Posterior vena cava (tissue), 2 donors: ENCODE results near the gene PAK4. TPM values are rescaled to one million over a fixed set of nuclear protein-coding genes. Genes with fewer than 3 reads are reported as not detected.

Source experiments
- DNase-seq: peaks from one replicate; pipeline ENCODE4 v3.0.0-alpha.2; 2020; ENCODE audit warnings: low spot score
- intact Hi-C, 2 donors: fragments of 100-400 bp; cut with DNase I; formaldehyde crosslinking; loops; one replicate each; pipeline versions ENCODE4 v1.14.1 to v1.14.2; 2022 to 2023
- total RNA-seq, 2 donors: library from RNA; stranded (reverse); fragmentation: NEBNext Ultra II Directional; extraction: Animal tissue kit (Norgen Biotek cat#: 25700); gene quantifications; one replicate each; pipeline ENCODE4 v1.2.1, GENCODE V29; 2021
- donor health status: DM: yes; HTN: yes; CAD: no.
- donor health status: DM: yes; HTN: yes; CAD: no.

The PAK4 gene
- total RNA-seq, 2 donors from 2014 or later, result 15.0 to 17.3 TPM

- intact Hi-C loops, result no loop called here
- no peak for DNase-seq
Measured at GRCh38 chr19:39172700-39173501, 47.3 kb downstream of the PAK4 start.

- DNase-seq, result no peak
- intact Hi-C loops, result no loop called here
Measured at GRCh38 chr19:39173502-39173991, 48.0 kb downstream of the PAK4 start.

DNA sequence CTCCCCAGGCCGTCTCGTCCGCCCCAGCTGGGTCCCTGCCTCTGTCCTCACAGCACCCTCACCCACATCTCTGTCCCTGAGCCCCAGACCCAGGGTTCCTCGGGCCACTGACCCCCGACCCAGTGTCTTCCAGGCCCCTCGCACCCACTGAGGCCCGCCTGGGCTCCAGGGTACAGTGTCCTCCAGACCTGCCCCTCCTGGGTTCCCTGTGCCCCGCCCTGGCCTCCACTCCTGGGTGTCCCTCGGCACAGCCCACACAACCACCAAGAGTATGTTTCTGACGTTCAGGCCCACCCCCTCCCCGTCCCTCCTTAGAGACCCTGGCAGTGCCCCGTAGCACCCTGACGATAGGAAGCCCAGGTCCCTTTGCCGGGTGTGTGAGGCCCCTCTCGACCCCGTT is 48.6 kb downstream of the PAK4 start:
- intact Hi-C loops, result no loop called here
- no peak for DNase-seq

GRCh38 chr19:39174558-39175544 is 49.3 kb downstream of the PAK4 start:
- DNase-seq, result no peak
- intact Hi-C loops, result no loop called here

GRCh38 chr19:39175564-39175963 is 50.0 kb downstream of the PAK4 start:
- DNase-seq, result no peak
- intact Hi-C loops, result no loop called here

DNA sequence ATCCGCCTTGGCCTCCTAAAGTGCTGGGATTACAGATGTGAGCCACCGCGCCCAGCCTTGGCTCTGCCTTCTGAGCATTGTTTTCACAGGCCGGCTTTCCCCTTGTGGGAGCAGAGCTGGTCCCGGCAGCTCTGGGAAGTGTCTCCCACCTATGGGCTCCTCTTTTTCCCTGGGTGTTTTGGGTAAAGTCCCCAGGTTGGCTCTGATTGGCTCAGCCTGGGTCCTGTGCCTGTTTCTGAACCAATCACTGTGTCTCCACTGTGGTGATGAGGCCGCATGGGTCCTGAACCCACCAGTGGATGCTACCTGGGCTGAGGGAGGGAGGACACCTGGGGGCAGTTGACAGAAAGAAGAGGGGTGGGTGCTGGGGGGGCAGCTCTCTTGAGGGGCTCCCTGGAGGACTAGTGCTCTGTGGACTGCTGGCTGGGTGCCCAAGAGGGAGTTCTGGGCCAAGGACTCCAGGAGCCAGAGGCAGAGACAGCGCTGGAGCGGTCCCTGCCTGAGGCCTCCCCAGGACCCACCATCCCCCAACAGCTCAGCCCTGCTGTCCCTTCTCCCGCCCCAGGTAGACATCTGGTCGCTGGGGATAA is 51.6 kb downstream of the PAK4 start:
- intact Hi-C loops, result no loop called here
- no peak for DNase-seq

DNA sequence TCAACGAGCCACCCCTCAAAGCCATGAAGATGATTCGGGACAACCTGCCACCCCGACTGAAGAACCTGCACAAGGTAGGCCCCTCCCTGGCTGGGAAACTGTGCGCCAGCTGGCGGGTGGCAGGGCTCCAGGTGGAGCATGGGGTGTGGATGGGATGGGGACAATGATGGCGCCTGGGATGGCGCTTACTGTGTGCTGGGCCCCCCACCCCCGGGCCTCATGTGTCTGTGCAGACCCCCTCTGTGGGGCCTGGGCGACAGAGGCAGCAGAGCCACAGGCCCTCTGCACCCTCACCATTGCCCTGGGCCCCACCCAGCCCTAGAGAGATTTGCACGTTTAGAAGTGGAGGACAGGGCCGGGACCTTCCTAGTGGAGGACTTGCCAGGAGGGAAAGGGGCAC is 52.1 kb downstream of the PAK4 start:
- no peak for DNase-seq
- intact Hi-C loops, result no loop called here

DNA sequence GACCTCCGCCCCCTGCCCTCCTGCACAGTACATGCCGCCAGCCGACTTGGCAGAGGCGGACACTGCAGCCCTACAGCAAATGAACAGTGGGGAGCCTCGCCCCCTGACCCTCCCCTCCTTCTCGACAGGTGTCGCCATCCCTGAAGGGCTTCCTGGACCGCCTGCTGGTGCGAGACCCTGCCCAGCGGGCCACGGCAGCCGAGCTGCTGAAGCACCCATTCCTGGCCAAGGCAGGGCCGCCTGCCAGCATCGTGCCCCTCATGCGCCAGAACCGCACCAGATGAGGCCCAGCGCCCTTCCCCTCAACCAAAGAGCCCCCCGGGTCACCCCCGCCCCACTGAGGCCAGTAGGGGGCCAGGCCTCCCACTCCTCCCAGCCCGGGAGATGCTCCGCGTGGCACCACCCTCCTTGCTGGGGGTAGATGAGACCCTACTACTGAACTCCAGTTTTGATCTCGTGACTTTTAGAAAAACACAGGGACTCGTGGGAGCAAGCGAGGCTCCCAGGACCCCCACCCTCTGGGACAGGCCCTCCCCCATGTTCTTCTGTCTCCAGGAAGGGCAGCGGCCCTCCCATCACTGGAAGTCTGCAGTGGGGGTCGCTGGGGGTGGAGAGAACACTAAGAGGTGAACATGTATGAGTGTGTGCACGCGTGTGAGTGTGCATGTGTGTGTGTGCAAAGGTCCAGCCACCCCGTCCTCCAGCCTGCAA is 52.9 kb downstream of the PAK4 start:
- DNase-seq, result no peak
- intact Hi-C loops, result no loop called here

DNA sequence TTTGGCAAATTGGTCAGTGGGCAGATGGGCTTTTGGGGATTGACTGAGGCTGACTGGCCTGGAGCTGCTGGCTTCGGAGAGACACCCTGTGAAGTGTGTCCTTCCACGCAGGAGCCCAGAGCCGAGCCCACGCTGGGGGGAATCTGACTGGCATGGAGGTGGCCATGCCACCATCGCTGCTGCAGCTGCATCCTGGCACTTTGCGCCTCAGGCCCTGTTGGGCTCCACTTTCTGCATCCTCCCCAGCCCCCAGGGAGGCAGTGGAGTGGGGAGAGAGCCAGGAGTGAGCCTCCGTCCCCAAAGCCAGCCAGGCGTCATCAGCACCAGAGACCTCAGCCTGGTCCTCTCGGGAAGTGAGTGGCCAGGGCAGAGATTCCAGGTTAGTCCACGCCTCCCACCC is 54.2 kb downstream of the PAK4 start:
- no peak for DNase-seq
- intact Hi-C loops, result no loop called here

GRCh38 chr19:39180749-39181148 is 55.2 kb downstream of the PAK4 start:
- intact Hi-C loops, result no loop called here

DNA sequence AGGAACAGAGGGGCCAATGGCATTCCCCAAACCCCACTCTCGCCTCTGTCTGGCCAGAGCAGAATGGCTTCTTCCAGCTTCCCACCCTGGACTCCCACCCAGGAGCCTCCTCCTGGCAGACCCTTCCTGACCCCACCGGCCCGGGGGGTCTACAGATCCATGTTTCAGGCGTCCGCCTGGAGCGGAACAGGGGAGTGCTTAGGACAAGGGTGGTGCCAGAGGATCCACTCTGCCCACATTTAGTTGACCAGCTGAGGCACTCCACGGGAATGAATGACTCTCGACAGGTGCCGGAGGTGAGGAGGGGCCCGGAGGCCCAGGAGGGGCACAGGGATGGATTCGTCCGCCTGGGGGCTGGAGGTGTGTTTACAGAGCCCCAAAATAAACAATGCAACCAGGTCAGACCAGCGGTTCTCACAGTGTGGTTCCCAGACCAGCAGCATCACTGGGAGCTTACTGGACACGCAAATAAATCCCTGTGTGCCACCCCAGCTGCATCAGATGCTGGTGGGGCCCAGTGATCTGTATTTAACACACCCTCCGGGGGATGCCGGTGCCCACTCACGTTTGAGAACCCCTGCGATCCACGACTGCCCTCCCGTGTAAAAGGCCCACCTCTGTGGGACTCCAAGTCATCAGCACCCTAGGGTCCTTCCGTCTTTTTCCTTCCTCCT is 56.1 kb downstream of the PAK4 start:
- intact Hi-C loops, result no loop called here
- no peak for DNase-seq

More at GRCh38 chr19:39180749-39181148, 55.2 kb downstream of the PAK4 start:
- no peak for DNase-seq

GRCh38 chr19:39182174-39182505 is 56.6 kb downstream of the PAK4 start:
- intact Hi-C loops, result no loop called here

GRCh38 chr19:39183104-39183503 is 57.5 kb downstream of the PAK4 start:
- no peak for DNase-seq
- intact Hi-C loops, result no loop called here

More at GRCh38 chr19:39182174-39182505, 56.6 kb downstream of the PAK4 start:
- no peak for DNase-seq

DNA sequence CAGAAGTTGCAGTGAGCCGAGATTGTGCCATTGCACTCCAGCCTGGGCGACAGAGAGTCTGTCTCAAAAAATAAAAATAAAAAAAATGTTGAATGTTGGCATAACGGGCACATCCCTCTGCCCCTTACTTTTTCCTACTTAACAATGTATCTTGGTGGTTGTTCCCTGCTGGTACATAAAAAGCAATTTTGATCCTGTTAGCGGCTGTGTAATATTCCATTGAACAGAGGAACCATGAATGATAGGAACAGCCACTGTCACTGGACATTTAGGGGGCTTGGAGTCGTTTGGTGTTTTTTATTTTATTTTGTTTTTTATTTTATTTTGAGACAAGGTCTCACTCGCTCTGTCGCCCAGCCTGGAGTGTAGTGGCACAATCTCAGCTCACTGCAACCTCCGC is 60.8 kb downstream of the PAK4 start:
- DNase-seq, result no peak

GRCh38 chr19:39187552-39187943 is 62.0 kb downstream of the PAK4 start:
- peak; percentile 55 for DNase-seq
- intact Hi-C loops, result loop anchor here (5.0 kb wide), 1 partner anchor 65 kb away; no protein-coding TSS in a partner anchor

More for the DNA sequence above, 60.8 kb downstream of the PAK4 start:
- intact Hi-C loops, result loop anchor here (5.0 kb wide), 1 partner anchor 64 kb away; no protein-coding TSS in a partner anchor

GRCh38 chr19:39188960-39189359 is 63.4 kb downstream of the PAK4 start:
- DNase-seq, result no peak
- intact Hi-C loops, result loop anchor here (5.0 kb wide), 1 partner anchor 67 kb away; no protein-coding TSS in a partner anchor

GRCh38 chr19:39190768-39191167 is 65.2 kb downstream of the PAK4 start:
- DNase-seq, result no peak
- intact Hi-C loops, result no loop called here

GRCh38 chr19:39192846-39193245 is 67.3 kb downstream of the PAK4 start:
- intact Hi-C loops, result no loop called here

More at GRCh38 chr19:39192846-39193245, 67.3 kb downstream of the PAK4 start:
- no peak for DNase-seq
